Liver (tissue), 3 donors: Measurements from ENCODE around the gene TUBB3.
"Not testable (repeated sequence)": the region's sequence is repeated elsewhere in the genome, so short reads cannot be mapped to it uniquely, and the experiment has no call there.

Experiments
- FOXA1 ChIP-seq: IDR thresholded peaks from 2 replicates; pipeline ENCODE4 v1.6.1; 2016; ENCODE audit warnings: antibody characterized with exemption
- GABPA ChIP-seq, 2 donors: IDR thresholded peaks in 1 of 2; conservative IDR thresholded peaks in 1 of 2; 2 replicates each; pipeline ENCODE4 v1.6.1; 2016; ENCODE audit warnings: antibody characterized with exemption in 2 of 2, mild to moderate bottlenecking in 1 of 2, moderate library complexity in 1 of 2
- HNF4A ChIP-seq, 2 donors: conservative IDR thresholded peaks; 2 replicates each; pipeline ENCODE4 v1.6.1; 2016; ENCODE audit warnings: antibody characterized with exemption in 2 of 2, mild to moderate bottlenecking in 2 of 2
- JUND ChIP-seq, 2 donors: IDR thresholded peaks; 2 replicates each; pipeline ENCODE4 v1.6.1; 2016; ENCODE audit warnings: antibody characterized with exemption in 2 of 2
- NR2F2 ChIP-seq: IDR thresholded peaks from 2 replicates; pipeline ENCODE4 v1.6.1; 2016; ENCODE audit warnings: antibody characterized with exemption
- RAD21 ChIP-seq, 2 donors: IDR thresholded peaks; 2 replicates each; pipeline ENCODE4 v1.6.1; 2016; ENCODE audit warnings: antibody characterized with exemption in 2 of 2, mild to moderate bottlenecking in 2 of 2
- RXRA ChIP-seq, 2 donors: IDR thresholded peaks; 2 replicates each; pipeline ENCODE4 v1.6.1; 2017 to 2018; ENCODE audit warnings: antibody characterized with exemption in 2 of 2, mild to moderate bottlenecking in 1 of 2
- SP1 ChIP-seq: IDR thresholded peaks from 2 replicates; pipeline ENCODE4 v1.6.1; 2018; ENCODE audit warnings: antibody characterized with exemption, mild to moderate bottlenecking
- YY1 ChIP-seq: IDR thresholded peaks from 2 replicates; pipeline ENCODE4 v1.6.1; 2016; ENCODE audit warnings: antibody characterized with exemption, mild to moderate bottlenecking
- TF ChIP-seq, protein P1 (sequence below): fragments of 150-350 bp; IDR thresholded peaks from 2 replicates; pipeline ENCODE4 v1.5.1; 2017; ENCODE audit warnings: improper control_type of control experiment, low read depth, low read length; ENCODE audit not compliant: missing input control
- TF ChIP-seq, protein P2 (sequence below): IDR thresholded peaks from 2 replicates; pipeline ENCODE4 v1.6.1; 2016; ENCODE audit warnings: antibody characterized with exemption
- TF ChIP-seq, protein P3 (sequence below): IDR thresholded peaks from 2 replicates; pipeline ENCODE4 v1.6.1; 2016; ENCODE audit warnings: antibody characterized with exemption
- TF ChIP-seq, protein P4 (sequence below): IDR thresholded peaks from 2 replicates; pipeline ENCODE4 v1.6.1; 2016; ENCODE audit warnings: antibody characterized with exemption
- TF ChIP-seq, protein P5 (sequence below): IDR thresholded peaks from 2 replicates; pipeline ENCODE4 v1.6.1; 2016; ENCODE audit warnings: antibody characterized with exemption, mild to moderate bottlenecking
- donor health status: healthy.
- donor health status: healthy.

DNA sequence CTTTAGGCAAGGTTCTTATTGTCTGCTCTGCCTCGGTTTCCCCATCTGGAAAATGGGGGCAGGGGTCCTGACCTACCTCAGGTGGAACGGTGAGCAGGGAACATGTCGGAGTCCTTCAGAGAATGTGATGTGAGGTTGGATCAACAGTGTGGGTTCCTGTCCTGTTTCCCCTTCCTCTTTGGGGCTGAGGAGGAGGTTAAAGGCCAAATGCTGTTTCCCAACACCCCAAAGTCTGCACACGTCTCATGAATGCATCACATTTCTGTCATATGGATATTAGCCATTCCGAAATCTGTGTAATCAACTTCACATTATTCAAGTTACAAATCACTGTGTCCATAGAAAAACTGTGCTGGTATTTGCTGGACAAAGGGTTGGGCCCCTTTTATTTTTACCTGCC is 44.3 kb downstream of the TUBB3 start:
- not testable (repeated sequence) for TF ChIP-seq JUND (IDR thresholded peaks at IDR 0.05); YY1; SP1; FOXA1; RAD21 (IDR thresholded peaks at IDR 0.05); HNF4A (conservative IDR thresholded peaks at IDR 0.05); RXRA (IDR thresholded peaks at IDR 0.05); NR2F2; GABPA (IDR thresholded peaks at IDR 0.05 in 1 of 2, conservative IDR thresholded peaks at IDR 0.05 in 1 of 2)
- TF ChIP-seq, protein P1, sequence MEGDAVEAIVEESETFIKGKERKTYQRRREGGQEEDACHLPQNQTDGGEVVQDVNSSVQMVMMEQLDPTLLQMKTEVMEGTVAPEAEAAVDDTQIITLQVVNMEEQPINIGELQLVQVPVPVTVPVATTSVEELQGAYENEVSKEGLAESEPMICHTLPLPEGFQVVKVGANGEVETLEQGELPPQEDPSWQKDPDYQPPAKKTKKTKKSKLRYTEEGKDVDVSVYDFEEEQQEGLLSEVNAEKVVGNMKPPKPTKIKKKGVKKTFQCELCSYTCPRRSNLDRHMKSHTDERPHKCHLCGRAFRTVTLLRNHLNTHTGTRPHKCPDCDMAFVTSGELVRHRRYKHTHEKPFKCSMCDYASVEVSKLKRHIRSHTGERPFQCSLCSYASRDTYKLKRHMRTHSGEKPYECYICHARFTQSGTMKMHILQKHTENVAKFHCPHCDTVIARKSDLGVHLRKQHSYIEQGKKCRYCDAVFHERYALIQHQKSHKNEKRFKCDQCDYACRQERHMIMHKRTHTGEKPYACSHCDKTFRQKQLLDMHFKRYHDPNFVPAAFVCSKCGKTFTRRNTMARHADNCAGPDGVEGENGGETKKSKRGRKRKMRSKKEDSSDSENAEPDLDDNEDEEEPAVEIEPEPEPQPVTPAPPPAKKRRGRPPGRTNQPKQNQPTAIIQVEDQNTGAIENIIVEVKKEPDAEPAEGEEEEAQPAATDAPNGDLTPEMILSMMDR = not testable (repeated sequence)
- TF ChIP-seq, protein P2, sequence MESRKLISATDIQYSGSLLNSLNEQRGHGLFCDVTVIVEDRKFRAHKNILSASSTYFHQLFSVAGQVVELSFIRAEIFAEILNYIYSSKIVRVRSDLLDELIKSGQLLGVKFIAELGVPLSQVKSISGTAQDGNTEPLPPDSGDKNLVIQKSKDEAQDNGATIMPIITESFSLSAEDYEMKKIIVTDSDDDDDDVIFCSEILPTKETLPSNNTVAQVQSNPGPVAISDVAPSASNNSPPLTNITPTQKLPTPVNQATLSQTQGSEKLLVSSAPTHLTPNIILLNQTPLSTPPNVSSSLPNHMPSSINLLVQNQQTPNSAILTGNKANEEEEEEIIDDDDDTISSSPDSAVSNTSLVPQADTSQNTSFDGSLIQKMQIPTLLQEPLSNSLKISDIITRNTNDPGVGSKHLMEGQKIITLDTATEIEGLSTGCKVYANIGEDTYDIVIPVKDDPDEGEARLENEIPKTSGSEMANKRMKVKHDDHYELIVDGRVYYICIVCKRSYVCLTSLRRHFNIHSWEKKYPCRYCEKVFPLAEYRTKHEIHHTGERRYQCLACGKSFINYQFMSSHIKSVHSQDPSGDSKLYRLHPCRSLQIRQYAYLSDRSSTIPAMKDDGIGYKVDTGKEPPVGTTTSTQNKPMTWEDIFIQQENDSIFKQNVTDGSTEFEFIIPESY = not testable (repeated sequence)
- TF ChIP-seq, protein P3, sequence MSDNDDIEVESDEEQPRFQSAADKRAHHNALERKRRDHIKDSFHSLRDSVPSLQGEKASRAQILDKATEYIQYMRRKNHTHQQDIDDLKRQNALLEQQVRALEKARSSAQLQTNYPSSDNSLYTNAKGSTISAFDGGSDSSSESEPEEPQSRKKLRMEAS = not testable (repeated sequence)
- TF ChIP-seq, protein P4, sequence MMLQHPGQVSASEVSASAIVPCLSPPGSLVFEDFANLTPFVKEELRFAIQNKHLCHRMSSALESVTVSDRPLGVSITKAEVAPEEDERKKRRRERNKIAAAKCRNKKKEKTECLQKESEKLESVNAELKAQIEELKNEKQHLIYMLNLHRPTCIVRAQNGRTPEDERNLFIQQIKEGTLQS = not testable (repeated sequence)
- TF ChIP-seq, protein P5, sequence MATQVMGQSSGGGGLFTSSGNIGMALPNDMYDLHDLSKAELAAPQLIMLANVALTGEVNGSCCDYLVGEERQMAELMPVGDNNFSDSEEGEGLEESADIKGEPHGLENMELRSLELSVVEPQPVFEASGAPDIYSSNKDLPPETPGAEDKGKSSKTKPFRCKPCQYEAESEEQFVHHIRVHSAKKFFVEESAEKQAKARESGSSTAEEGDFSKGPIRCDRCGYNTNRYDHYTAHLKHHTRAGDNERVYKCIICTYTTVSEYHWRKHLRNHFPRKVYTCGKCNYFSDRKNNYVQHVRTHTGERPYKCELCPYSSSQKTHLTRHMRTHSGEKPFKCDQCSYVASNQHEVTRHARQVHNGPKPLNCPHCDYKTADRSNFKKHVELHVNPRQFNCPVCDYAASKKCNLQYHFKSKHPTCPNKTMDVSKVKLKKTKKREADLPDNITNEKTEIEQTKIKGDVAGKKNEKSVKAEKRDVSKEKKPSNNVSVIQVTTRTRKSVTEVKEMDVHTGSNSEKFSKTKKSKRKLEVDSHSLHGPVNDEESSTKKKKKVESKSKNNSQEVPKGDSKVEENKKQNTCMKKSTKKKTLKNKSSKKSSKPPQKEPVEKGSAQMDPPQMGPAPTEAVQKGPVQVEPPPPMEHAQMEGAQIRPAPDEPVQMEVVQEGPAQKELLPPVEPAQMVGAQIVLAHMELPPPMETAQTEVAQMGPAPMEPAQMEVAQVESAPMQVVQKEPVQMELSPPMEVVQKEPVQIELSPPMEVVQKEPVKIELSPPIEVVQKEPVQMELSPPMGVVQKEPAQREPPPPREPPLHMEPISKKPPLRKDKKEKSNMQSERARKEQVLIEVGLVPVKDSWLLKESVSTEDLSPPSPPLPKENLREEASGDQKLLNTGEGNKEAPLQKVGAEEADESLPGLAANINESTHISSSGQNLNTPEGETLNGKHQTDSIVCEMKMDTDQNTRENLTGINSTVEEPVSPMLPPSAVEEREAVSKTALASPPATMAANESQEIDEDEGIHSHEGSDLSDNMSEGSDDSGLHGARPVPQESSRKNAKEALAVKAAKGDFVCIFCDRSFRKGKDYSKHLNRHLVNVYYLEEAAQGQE = not testable (repeated sequence)
